WI38 (cell line): Measurements from ENCODE around the gene HM13.
"Not testable (repeated sequence)": the region's sequence is repeated elsewhere in the genome, so short reads cannot be mapped to it uniquely, and the experiment has no call there.

Source experiments
- H3K4me3 ChIP-seq: 2 replicates; pipeline ENCODE4 v1.5.1; 2011; ENCODE audit warnings: low read depth, mild to moderate bottlenecking, control low read depth, low read length
- CTCF ChIP-seq: IDR thresholded peaks from 2 replicates; pipeline ENCODE4 v1.5.1; 2012; ENCODE audit warnings: low read depth, mild to moderate bottlenecking, control low read depth, low read length

Gene HM13

GRCh38 chr20:31538326-31538725, 24.1 kb downstream of the HM13 start:
- no peak for TF ChIP-seq CTCF
- no peak overlapping the region for H3K4me3 ChIP-seq

GRCh38 chr20:31539636-31540035, 25.4 kb downstream of the HM13 start:
- not testable (repeated sequence) for H3K4me3 ChIP-seq

- no peak for TF ChIP-seq CTCF
- H3K4me3 ChIP-seq = no peak overlapping the region
These were observed 26.2 kb downstream of the HM13 start for GRCh38 chr20:31540406-31540805.

GRCh38 chr20:31542201-31542842, 28.1 kb downstream of the HM13 start:
- no peak for TF ChIP-seq CTCF
- H3K4me3 ChIP-seq = no peak overlapping the region

- no peak overlapping the region for H3K4me3 ChIP-seq
- no peak for TF ChIP-seq CTCF
These were observed 28.7 kb downstream of the HM13 start for GRCh38 chr20:31542963-31543362.

GRCh38 chr20:31543966-31544598, 29.8 kb downstream of the HM13 start:
- H3K4me3 ChIP-seq = no peak overlapping the region
- TF ChIP-seq CTCF = no peak

GRCh38 chr20:31544600-31544999, 30.4 kb downstream of the HM13 start:
- H3K4me3 ChIP-seq = no peak overlapping the region
- TF ChIP-seq CTCF = no peak

GRCh38 chr20:31545621-31546040, 31.4 kb downstream of the HM13 start:
- not testable (repeated sequence) for H3K4me3 ChIP-seq
